LNCaP clone FGC (cell line): Measurements from ENCODE around the gene KLRK1.

Experiments
- DNase-seq: peaks from one replicate; pipeline ENCODE4 v3.0.0-alpha.2; 2011; ENCODE audit warnings: low read depth
- H3K4me3 ChIP-seq: 2 replicates; pipeline ENCODE4 v1.5.1; 2011; ENCODE audit warnings: mild to moderate bottlenecking, low read depth, low read length, control low read depth
- CTCF ChIP-seq: IDR thresholded peaks from 2 replicates; pipeline ENCODE4 v1.5.1; 2012; ENCODE audit warnings: mild to moderate bottlenecking; ENCODE audit not compliant: control insufficient read depth, insufficient read depth; ENCODE audit errors: extremely low read depth

The KLRK1 gene

GRCh38 chr12:10366875-10367274 lies 23.0 kb downstream of the KLRK1 start:
- DNase-seq = no peak
- peak; percentile 65 for TF ChIP-seq CTCF
- no peak overlapping the region for H3K4me3 ChIP-seq

- TF ChIP-seq CTCF = 0 out of 2 replicates have a peak, but pooled peaks have one; percentile 6
- H3K4me3 ChIP-seq = peak overlapping the region; percentile 66
- no peak for DNase-seq
These were observed 24.0 kb downstream of the KLRK1 start for GRCh38 chr12:10365696-10366405.

- peak overlapping the region; percentile 66 for H3K4me3 ChIP-seq
- no peak for TF ChIP-seq CTCF
- peak; percentile 80 for DNase-seq
These were observed 24.8 kb downstream of the KLRK1 start for GRCh38 chr12:10364815-10365622.

GRCh38 chr12:10363914-10364814 lies 25.7 kb downstream of the KLRK1 start:
- DNase-seq = no peak

GRCh38 chr12:10363658-10363913 lies 26.3 kb downstream of the KLRK1 start:
- DNase-seq = no peak
- no peak for TF ChIP-seq CTCF
- peak overlapping the region; percentile 66 for H3K4me3 ChIP-seq

More at GRCh38 chr12:10363914-10364814, 25.7 kb downstream of the KLRK1 start:
- peak overlapping the region; percentile 66 for H3K4me3 ChIP-seq
- no peak for TF ChIP-seq CTCF

GRCh38 chr12:10362828-10363657 lies 26.8 kb downstream of the KLRK1 start:
- DNase-seq = no peak
- TF ChIP-seq CTCF = no peak
- no peak overlapping the region; the same call in 1 of the 2 replicates for H3K4me3 ChIP-seq
